OCI-LY1 (cell line): Measurements from ENCODE around the gene SPECC1L.

Source experiments
- H2AFZ ChIP-seq: fragments of 200-600 bp; sonication (generic), shearing (Covaris generic); 2 replicates; pipeline ENCODE4 v1.6.0; 2014; ENCODE audit warnings: antibody characterized with exemption, mild to moderate bottlenecking, low read length
- H3F3A ChIP-seq: fragments of 200-600 bp; sonication (generic), shearing (Covaris generic); 2 replicates; pipeline ENCODE4 v1.6.0; 2014; ENCODE audit warnings: mild to moderate bottlenecking, antibody characterized with exemption, low read length, moderate library complexity; ENCODE audit not compliant: insufficient read depth
- H3K27ac ChIP-seq: fragments of 200-600 bp; sonication (generic); 2 replicates; pipeline ENCODE4 v1.5.1; 2014; ENCODE audit warnings: low read length, mixed run types, mild to moderate bottlenecking, low read depth; ENCODE audit not compliant: poor library complexity, severe bottlenecking
- H3K27me3 ChIP-seq: fragments of 200-600 bp; sonication (generic); 2 replicates; pipeline ENCODE4 v1.6.0; 2014; ENCODE audit warnings: antibody characterized with exemption, mild to moderate bottlenecking, low read length, moderate library complexity; ENCODE audit not compliant: insufficient read depth
- H3K36me3 ChIP-seq: fragments of 200-600 bp; sonication (generic); 2 replicates; pipeline ENCODE4 v1.6.1; 2014; ENCODE audit warnings: mild to moderate bottlenecking, antibody characterized with exemption, low read length, moderate library complexity, mixed read lengths; ENCODE audit not compliant: insufficient read depth
- H3K4me1 ChIP-seq: fragments of 200-600 bp; sonication (generic); 2 replicates; pipeline ENCODE4 v1.5.1; 2014; ENCODE audit warnings: mild to moderate bottlenecking, low read length, moderate library complexity; ENCODE audit not compliant: insufficient read depth, severe bottlenecking
- H3K4me2 ChIP-seq: fragments of 200-600 bp; sonication (generic), shearing (Covaris generic); 2 replicates; pipeline ENCODE4 v1.6.1; 2014; ENCODE audit warnings: low read length
- H3K4me3 ChIP-seq: fragments of 200-600 bp; sonication (generic); 2 replicates; pipeline ENCODE4 v1.5.1; 2014; ENCODE audit warnings: low read length, low read depth, mild to moderate bottlenecking, mixed read lengths; ENCODE audit not compliant: poor library complexity, severe bottlenecking
- H3K79me2 ChIP-seq: fragments of 200-600 bp; shearing (Covaris generic); 2 replicates; pipeline ENCODE4 v1.6.1; 2016; ENCODE audit warnings: mixed run types, low read length, mixed read lengths; ENCODE audit not compliant: insufficient read depth
- H3K9ac ChIP-seq: fragments of 200-600 bp; sonication (generic), shearing (Covaris generic); 2 replicates; pipeline ENCODE4 v1.6.1; 2014; ENCODE audit warnings: mild to moderate bottlenecking, low read length, mixed read lengths
- H3K9me2 ChIP-seq: fragments of 200-600 bp; sonication (generic), shearing (Covaris generic); 2 replicates; pipeline ENCODE4 v1.6.1; 2014; ENCODE audit warnings: low read depth, mild to moderate bottlenecking, low read length, mixed read lengths
- H3K9me3 ChIP-seq: fragments of 200-600 bp; shearing (Covaris generic); 2 replicates; pipeline ENCODE4 v1.6.1; 2014; ENCODE audit warnings: low read length, mixed read lengths
- H4K20me1 ChIP-seq: fragments of 200-600 bp; sonication (generic), shearing (Covaris generic); 2 replicates; pipeline ENCODE4 v1.6.0; 2016; ENCODE audit warnings: mild to moderate bottlenecking, low read length; ENCODE audit not compliant: insufficient read depth
- CTCF ChIP-seq: fragments of 200-600 bp; sonication (generic), shearing (Covaris generic); IDR thresholded peaks from 2 replicates; pipeline ENCODE4 v1.5.1; 2017; ENCODE audit warnings: mild to moderate bottlenecking, antibody characterized with exemption, low read length, moderate library complexity, mixed read lengths
- EZH2 ChIP-seq: fragments of 200-600 bp; sonication (generic), shearing (Covaris generic); IDR thresholded peaks from 2 replicates; pipeline ENCODE4 v1.8.0; 2017; ENCODE audit warnings: borderline replicate concordance, mixed run types, mild to moderate bottlenecking, antibody characterized with exemption, low read length, moderate library complexity, mixed read lengths

The SPECC1L gene

GRCh38 chr22:24390156-24390555 lies 119.5 kb downstream of the SPECC1L start:
- Histone ChIP-seq H3K27me3 (no peaks in the 10 kb centered on the region), H3K9me3 (no peaks in the 10 kb centered on the region), H2AFZ (no peak overlapping the region), H3K4me2 (no peak overlapping the region), H3K9me2 (no peaks in the 10 kb centered on the region), H3K79me2 (no peaks in the 10 kb centered on the region), H3K4me1 (no peaks in the 10 kb centered on the region), H3K4me3 (no peak overlapping the region), H3K36me3 (peaks cover 27% of the 10 kb centered on the region; the same call in 1 of the 2 replicates), H4K20me1 (no peaks in the 10 kb centered on the region), H3F3A (no peaks in the 10 kb centered on the region), H3K27ac (no peak overlapping the region), H3K9ac (no peak overlapping the region)
- TF ChIP-seq CTCF: no peak
- no peak for TF ChIP-seq EZH2

GRCh38 chr22:24390576-24390975 lies 119.9 kb downstream of the SPECC1L start:
- no peaks in the 10 kb centered on the region for H4K20me1 ChIP-seq
- H3K79me2 ChIP-seq: no peaks in the 10 kb centered on the region
- no peak overlapping the region for H3K4me2 ChIP-seq
- H3K9me3 ChIP-seq: no peaks in the 10 kb centered on the region
- H3K9me2 ChIP-seq: no peaks in the 10 kb centered on the region
- H2AFZ ChIP-seq: no peak overlapping the region
- peaks cover 29% of the 10 kb centered on the region; the same call in 1 of the 2 replicates for H3K36me3 ChIP-seq
- H3K27ac ChIP-seq: no peak overlapping the region
- H3K4me1 ChIP-seq: no peaks in the 10 kb centered on the region
- no peaks in the 10 kb centered on the region for H3F3A ChIP-seq
- TF ChIP-seq CTCF (no peak), EZH2 (no peak)
- H3K4me3 ChIP-seq: no peak overlapping the region
- no peaks in the 10 kb centered on the region for H3K27me3 ChIP-seq
- no peak overlapping the region for H3K9ac ChIP-seq

GRCh38 chr22:24391836-24392217 lies 121.2 kb downstream of the SPECC1L start:
- Histone ChIP-seq H3K9me2 (no peaks in the 10 kb centered on the region), H3K4me3 (no peak overlapping the region), H3K27me3 (no peaks in the 10 kb centered on the region), H3K9ac (no peak overlapping the region), H2AFZ (no peak overlapping the region), H3F3A (no peaks in the 10 kb centered on the region), H3K36me3 (peaks cover 36% of the 10 kb centered on the region; the same call in 1 of the 2 replicates), H3K27ac (no peak overlapping the region), H3K79me2 (no peaks in the 10 kb centered on the region), H3K4me1 (peaks cover 3% of the 10 kb centered on the region), H3K4me2 (no peak overlapping the region), H3K9me3 (no peaks in the 10 kb centered on the region), H4K20me1 (no peaks in the 10 kb centered on the region)
- TF ChIP-seq EZH2 (no peak), CTCF (no peak)
